B cell (primary cell): ENCODE results near the gene TGFBR3. TPM values are rescaled to one million over a fixed set of nuclear protein-coding genes. Genes with fewer than 3 reads are reported as not detected.

Source experiments
- ATAC-seq: fragments of 200-7000 bp; cut with Tn5 transposase; one replicate; pipeline ENCODE4 v1.10.0; 2021; ENCODE audit warnings: low read depth, mild to moderate bottlenecking, moderate number of reproducible peaks, moderate library complexity
- CTCF ChIA-PET: fragments of 350-600 bp; sonication (Branson Sonifier 250); formaldehyde crosslinking; loops from one replicate; lab custom pipeline; 2021; ENCODE audit warnings: antibody characterized with exemption, inconsistent platforms; lab: Charles Lee
- POLR2A ChIA-PET: fragments of 350-600 bp; sonication (Branson Sonifier 250); formaldehyde crosslinking; loops from one replicate; lab custom pipeline; 2021; ENCODE audit warnings: antibody characterized with exemption; lab: Charles Lee
- DNase-seq: peaks from one replicate; pipeline ENCODE4 v3.0.0; 2013
- H2AFZ ChIP-seq: 2 replicates; pipeline ENCODE4 v1.6.1; 2012; ENCODE audit warnings: mild to moderate bottlenecking, low read depth, low read length; ENCODE audit not compliant: insufficient read depth, poor library complexity, severe bottlenecking
- H3K27ac ChIP-seq, 2 donors: 1 replicate in 1 of 2; 2 replicates in 1 of 2; pipeline ENCODE4 v1.5.1; 2012 to 2013; ENCODE audit warnings: low read length in 2 of 2, mild to moderate bottlenecking in 2 of 2, moderate library complexity in 1 of 2
- H3K27me3 ChIP-seq, 4 experiments: fragments of 200-600 bp in 1 of 4; sonication (generic) in 1 of 4; replicated peaks in 1 of 4; 1 replicate in 2 of 4; 2 replicates in 2 of 4; pipeline versions ENCODE4 v1.6.1 to v1.7.0; 2013 to 2016; ENCODE audit warnings: low read length in 3 of 4, mild to moderate bottlenecking in 2 of 4, mixed read lengths in 1 of 4, moderate library complexity in 1 of 4; ENCODE audit not compliant: insufficient read depth in 4 of 4, control insufficient read depth in 3 of 4; ENCODE audit errors: control extremely low read depth in 1 of 4
- H3K36me3 ChIP-seq, 2 experiments: replicated peaks in 1 of 2; 1 replicate in 1 of 2; 2 replicates in 1 of 2; pipeline versions ENCODE4 v1.6.1 to v1.7.1; 2013; ENCODE audit warnings: low read length in 1 of 2; ENCODE audit not compliant: insufficient read depth in 2 of 2, control insufficient read depth in 1 of 2; ENCODE audit errors: control extremely low read depth in 1 of 2, extremely low read depth in 1 of 2
- H3K4me1 ChIP-seq, 2 donors: fragments of 200-600 bp in 1 of 2; sonication (generic) in 1 of 2; 1 replicate in 1 of 2; 2 replicates in 1 of 2; pipeline versions ENCODE4 v1.5.1 to v1.6.1; 2013 to 2017; ENCODE audit warnings: low read length in 2 of 2; ENCODE audit not compliant: control insufficient read depth in 2 of 2, insufficient read depth in 2 of 2
- H3K4me2 ChIP-seq: replicated peaks from 2 replicates; pipeline ENCODE3; 2012; ENCODE audit warnings: mild to moderate bottlenecking, low read depth, low read length; ENCODE audit not compliant: poor library complexity, severe bottlenecking
- H3K4me3 ChIP-seq, 5 experiments: fragments of 200-600 bp in 1 of 5; sonication (generic) in 1 of 5; 1 replicate in 3 of 5; 2 replicates in 2 of 5; pipeline versions ENCODE4 v1.5.1 to v1.7.0; 2011 to 2016; ENCODE audit warnings: low read length in 4 of 5, mild to moderate bottlenecking in 4 of 5, low read depth in 2 of 5, control low read depth in 1 of 5, moderate library complexity in 1 of 5; ENCODE audit not compliant: insufficient read depth in 1 of 5; ENCODE audit errors: control extremely low read depth in 1 of 5, extremely low read depth in 1 of 5
- H3K79me2 ChIP-seq: fragments of 200-600 bp; sonication (generic); one replicate; pipeline ENCODE4 v1.6.0; 2016; ENCODE audit warnings: low read length; ENCODE audit not compliant: control insufficient read depth, insufficient read depth
- H3K9ac ChIP-seq: fragments of 200-600 bp; sonication (generic); 2 replicates; pipeline ENCODE4 v1.6.1; 2017; ENCODE audit warnings: mild to moderate bottlenecking, low read length, moderate library complexity
- H3K9me3 ChIP-seq, 3 donors: one replicate each; pipeline versions ENCODE4 v1.6.1 to v1.7.1; 2013; ENCODE audit warnings: low read length in 2 of 3; ENCODE audit not compliant: control insufficient read depth in 2 of 3, insufficient read depth in 1 of 3; ENCODE audit errors: control extremely low read depth in 1 of 3
- H4K20me1 ChIP-seq: 2 replicates; pipeline ENCODE4 v1.6.0; 2012; ENCODE audit warnings: mild to moderate bottlenecking, low read length; ENCODE audit not compliant: insufficient read depth, control insufficient read depth, poor library complexity, severe bottlenecking
- H3K27ac Mint-ChIP-seq: one replicate; pipeline ENCODE4 v1.8.0; 2021; ENCODE audit warnings: mixed read lengths
- H3K27me3 Mint-ChIP-seq: one replicate; pipeline ENCODE4 v1.8.0; 2021; ENCODE audit warnings: mixed read lengths
- H3K4me1 Mint-ChIP-seq: one replicate; pipeline ENCODE4 v1.8.0; 2021; ENCODE audit warnings: mixed read lengths
- H3K4me3 Mint-ChIP-seq: one replicate; pipeline ENCODE4 v1.8.0; 2021; ENCODE audit warnings: mixed read lengths
- H3K9me3 Mint-ChIP-seq: one replicate; pipeline ENCODE4 v1.8.0; 2022; ENCODE audit warnings: mixed read lengths; ENCODE audit not compliant: insufficient read depth
- CTCF ChIP-seq: fragments of 200-600 bp; IDR thresholded peaks from one replicate; pipeline ENCODE4 v1.8.0; 2022; ENCODE audit warnings: antibody characterized with exemption, mild to moderate bottlenecking
- EZH2 ChIP-seq: IDR thresholded peaks from 2 replicates; pipeline ENCODE4 v1.6.1; 2012; ENCODE audit warnings: borderline replicate concordance, low read depth, mild to moderate bottlenecking, moderate library complexity, low read length; ENCODE audit not compliant: insufficient read depth, poor library complexity, severe bottlenecking
- whole genome bisulfite sequencing: methylation state at CpG from one replicate; pipeline ENCODE4 v1.1.5; 2013; ENCODE audit warnings: missing lambda C conversion rate; ENCODE audit not compliant: insufficient coverage; 5-methylcytosine and 5-hydroxymethylcytosine counted together
- intact Hi-C: fragments of 100-400 bp; cut with micrococcal nuclease; formaldehyde crosslinking; loops from one replicate; pipeline ENCODE4 v1.10.0; 2022
- polyA plus RNA-seq: library from polyadenylated mRNA; depleted of rRNA; stranded (reverse); fragments of >200 nt; gene quantifications from 2 replicates; pipeline ENCODE4 v1.2.3, GENCODE V29; 2012
- total RNA-seq, 2 donors: library from RNA; stranded (reverse); fragments of 120-200 nt in 1 of 2; gene quantifications; 1 replicate in 1 of 2; 2 replicates in 1 of 2; pipeline versions ENCODE4 v1.2.3 to v1.2.4, GENCODE V29; 2013 to 2022

The TGFBR3 gene
- total and polyA plus RNA-seq, 2 donors (not counting 1 experiment from before 2014, with no cell fraction given), result 0.10 to 0.12 TPM

GRCh38 chr1:91710261-91710660, 175.7 kb downstream of the TGFBR3 start:
- no peak overlapping the region for H3K27ac Mint-ChIP-seq
- Histone ChIP-seq H3K27me3 (no peaks in the 10 kb centered on the region), H4K20me1 (no peaks in the 10 kb centered on the region), H3K4me2 (no peak overlapping the region), H3K4me3 (no peak overlapping the region), H3K36me3 (no peaks in the 10 kb centered on the region), H3K4me1 (no peaks in the 10 kb centered on the region), H3K79me2 (no peaks in the 10 kb centered on the region), H3K27ac (no peak overlapping the region), H3K9ac (no peak overlapping the region), H3K9me3 (no peaks in the 10 kb centered on the region), H2AFZ (no peak overlapping the region)
- H3K9me3 Mint-ChIP-seq, result no peaks in the 10 kb centered on the region
- intact Hi-C loops, result no loop called here
- no peak for TF ChIP-seq CTCF
- TF ChIP-seq EZH2, result no peak
- no peak overlapping the region for H3K4me3 Mint-ChIP-seq
- ChIA-PET POLR2A (no interaction called here), CTCF (no interaction called here)
- WGBS, result 100% methylated on average over 1 of the region's 4 CpGs
- DNase-seq (no peak), ATAC-seq (no peak)
- H3K27me3 Mint-ChIP-seq, result peaks cover 8% of the 10 kb centered on the region
- H3K4me1 Mint-ChIP-seq, result peaks cover 9% of the 10 kb centered on the region

- Mint-ChIP-seq H3K4me1 (peaks cover 9% of the 10 kb centered on the region), H3K9me3 (no peaks in the 10 kb centered on the region), H3K27me3 (peaks cover 8% of the 10 kb centered on the region), H3K4me3 (no peak overlapping the region), H3K27ac (no peak overlapping the region)
- Histone ChIP-seq H3K4me2 (no peak overlapping the region), H3K4me1 (no peaks in the 10 kb centered on the region), H3K36me3 (no peaks in the 10 kb centered on the region), H2AFZ (no peak overlapping the region), H3K27ac (no peak overlapping the region), H4K20me1 (no peaks in the 10 kb centered on the region), H3K27me3 (no peaks in the 10 kb centered on the region), H3K9ac (no peak overlapping the region), H3K4me3 (no peak overlapping the region), H3K9me3 (no peaks in the 10 kb centered on the region), H3K79me2 (no peaks in the 10 kb centered on the region)
- 98% methylated on average over 5 of the region's 5 CpGs for WGBS
- ChIA-PET POLR2A (no interaction called here), CTCF (interaction anchor here (0.5 kb wide), 1 partner anchor 747 kb away, joined by 4 read pairs; no protein-coding TSS in a partner anchor)
- ATAC-seq, result no peak
- no peak for DNase-seq
- intact Hi-C loops, result no loop called here
- TF ChIP-seq EZH2, result no peak
- TF ChIP-seq CTCF, result no peak
Measured at GRCh38 chr1:91708691-91709090, 177.3 kb downstream of the TGFBR3 start.
